OCI-LY1 (cell line): Measurements from ENCODE around the gene UFD1.

Experiments
- H2AFZ ChIP-seq: fragments of 200-600 bp; sonication (generic), shearing (Covaris generic); 2 replicates; pipeline ENCODE4 v1.6.0; 2014; ENCODE audit warnings: antibody characterized with exemption, mild to moderate bottlenecking, low read length
- H3F3A ChIP-seq: fragments of 200-600 bp; sonication (generic), shearing (Covaris generic); 2 replicates; pipeline ENCODE4 v1.6.0; 2014; ENCODE audit warnings: mild to moderate bottlenecking, antibody characterized with exemption, low read length, moderate library complexity; ENCODE audit not compliant: insufficient read depth
- H3K27ac ChIP-seq: fragments of 200-600 bp; sonication (generic); 2 replicates; pipeline ENCODE4 v1.5.1; 2014; ENCODE audit warnings: low read length, mixed run types, mild to moderate bottlenecking, low read depth; ENCODE audit not compliant: poor library complexity, severe bottlenecking
- H3K27me3 ChIP-seq: fragments of 200-600 bp; sonication (generic); 2 replicates; pipeline ENCODE4 v1.6.0; 2014; ENCODE audit warnings: antibody characterized with exemption, mild to moderate bottlenecking, low read length, moderate library complexity; ENCODE audit not compliant: insufficient read depth
- H3K36me3 ChIP-seq: fragments of 200-600 bp; sonication (generic); 2 replicates; pipeline ENCODE4 v1.6.1; 2014; ENCODE audit warnings: mild to moderate bottlenecking, antibody characterized with exemption, low read length, moderate library complexity, mixed read lengths; ENCODE audit not compliant: insufficient read depth
- H3K4me1 ChIP-seq: fragments of 200-600 bp; sonication (generic); 2 replicates; pipeline ENCODE4 v1.5.1; 2014; ENCODE audit warnings: mild to moderate bottlenecking, low read length, moderate library complexity; ENCODE audit not compliant: insufficient read depth, severe bottlenecking
- H3K4me2 ChIP-seq: fragments of 200-600 bp; sonication (generic), shearing (Covaris generic); 2 replicates; pipeline ENCODE4 v1.6.1; 2014; ENCODE audit warnings: low read length
- H3K4me3 ChIP-seq: fragments of 200-600 bp; sonication (generic); 2 replicates; pipeline ENCODE4 v1.5.1; 2014; ENCODE audit warnings: low read length, low read depth, mild to moderate bottlenecking, mixed read lengths; ENCODE audit not compliant: poor library complexity, severe bottlenecking
- H3K79me2 ChIP-seq: fragments of 200-600 bp; shearing (Covaris generic); 2 replicates; pipeline ENCODE4 v1.6.1; 2016; ENCODE audit warnings: mixed run types, low read length, mixed read lengths; ENCODE audit not compliant: insufficient read depth
- H3K9ac ChIP-seq: fragments of 200-600 bp; sonication (generic), shearing (Covaris generic); 2 replicates; pipeline ENCODE4 v1.6.1; 2014; ENCODE audit warnings: mild to moderate bottlenecking, low read length, mixed read lengths
- H3K9me2 ChIP-seq: fragments of 200-600 bp; sonication (generic), shearing (Covaris generic); 2 replicates; pipeline ENCODE4 v1.6.1; 2014; ENCODE audit warnings: low read depth, mild to moderate bottlenecking, low read length, mixed read lengths
- H3K9me3 ChIP-seq: fragments of 200-600 bp; shearing (Covaris generic); 2 replicates; pipeline ENCODE4 v1.6.1; 2014; ENCODE audit warnings: low read length, mixed read lengths
- H4K20me1 ChIP-seq: fragments of 200-600 bp; sonication (generic), shearing (Covaris generic); 2 replicates; pipeline ENCODE4 v1.6.0; 2016; ENCODE audit warnings: mild to moderate bottlenecking, low read length; ENCODE audit not compliant: insufficient read depth
- EZH2 ChIP-seq: fragments of 200-600 bp; sonication (generic), shearing (Covaris generic); IDR thresholded peaks from 2 replicates; pipeline ENCODE4 v1.8.0; 2017; ENCODE audit warnings: borderline replicate concordance, mixed run types, mild to moderate bottlenecking, antibody characterized with exemption, low read length, moderate library complexity, mixed read lengths
- TF ChIP-seq, protein P1 (sequence below): fragments of 200-600 bp; sonication (generic), shearing (Covaris generic); IDR thresholded peaks from 2 replicates; pipeline ENCODE4 v1.5.1; 2017; ENCODE audit warnings: mild to moderate bottlenecking, antibody characterized with exemption, low read length, moderate library complexity, mixed read lengths

The UFD1 gene

GRCh38 chr22:19434401-19434800, 44.6 kb downstream of the UFD1 start:
- no peak overlapping the region for H3K4me2 ChIP-seq
- H3F3A ChIP-seq: no peaks in the 10 kb centered on the region
- peaks cover 19% of the 10 kb centered on the region for H3K79me2 ChIP-seq
- TF ChIP-seq EZH2: no peak
- TF ChIP-seq, protein P1, sequence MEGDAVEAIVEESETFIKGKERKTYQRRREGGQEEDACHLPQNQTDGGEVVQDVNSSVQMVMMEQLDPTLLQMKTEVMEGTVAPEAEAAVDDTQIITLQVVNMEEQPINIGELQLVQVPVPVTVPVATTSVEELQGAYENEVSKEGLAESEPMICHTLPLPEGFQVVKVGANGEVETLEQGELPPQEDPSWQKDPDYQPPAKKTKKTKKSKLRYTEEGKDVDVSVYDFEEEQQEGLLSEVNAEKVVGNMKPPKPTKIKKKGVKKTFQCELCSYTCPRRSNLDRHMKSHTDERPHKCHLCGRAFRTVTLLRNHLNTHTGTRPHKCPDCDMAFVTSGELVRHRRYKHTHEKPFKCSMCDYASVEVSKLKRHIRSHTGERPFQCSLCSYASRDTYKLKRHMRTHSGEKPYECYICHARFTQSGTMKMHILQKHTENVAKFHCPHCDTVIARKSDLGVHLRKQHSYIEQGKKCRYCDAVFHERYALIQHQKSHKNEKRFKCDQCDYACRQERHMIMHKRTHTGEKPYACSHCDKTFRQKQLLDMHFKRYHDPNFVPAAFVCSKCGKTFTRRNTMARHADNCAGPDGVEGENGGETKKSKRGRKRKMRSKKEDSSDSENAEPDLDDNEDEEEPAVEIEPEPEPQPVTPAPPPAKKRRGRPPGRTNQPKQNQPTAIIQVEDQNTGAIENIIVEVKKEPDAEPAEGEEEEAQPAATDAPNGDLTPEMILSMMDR: no peak
- no peaks in the 10 kb centered on the region for H3K9me2 ChIP-seq
- peaks cover 18% of the 10 kb centered on the region for H3K4me1 ChIP-seq
- H3K4me3 ChIP-seq: no peak overlapping the region
- H3K27ac ChIP-seq: no peak overlapping the region
- H3K9me3 ChIP-seq: no peaks in the 10 kb centered on the region
- no peak overlapping the region for H2AFZ ChIP-seq
- H3K27me3 ChIP-seq: no peaks in the 10 kb centered on the region
- H3K9ac ChIP-seq: no peak overlapping the region
- no peaks in the 10 kb centered on the region for H4K20me1 ChIP-seq
- peaks cover 31% of the 10 kb centered on the region for H3K36me3 ChIP-seq

- Histone ChIP-seq H4K20me1 (no peaks in the 10 kb centered on the region), H3K9me2 (no peaks in the 10 kb centered on the region), H3K27ac (peak within 1 kb of the TSS; percentile 83), H3K4me2 (peak within 1 kb of the TSS; percentile 65), H3K9me3 (no peaks in the 10 kb centered on the region), H3K36me3 (peaks cover 33% of the 10 kb centered on the region), H3F3A (no peaks in the 10 kb centered on the region), H3K4me3 (peak within 1 kb of the TSS; percentile 93), H3K4me1 (peaks cover 34% of the 10 kb centered on the region), H3K9ac (peak within 1 kb of the TSS; percentile 92), H3K27me3 (no peaks in the 10 kb centered on the region), H3K79me2 (peaks cover 38% of the 10 kb centered on the region), H2AFZ (no peak within 1 kb of the TSS)
- TF ChIP-seq, protein P1: no peak
- no peak for TF ChIP-seq EZH2
Measured at GRCh38 chr22:19432133-19432851, 46.7 kb downstream of the UFD1 start, which contains the start of gene MRPL40. Gene MRPL40, plus strand, starts transcription at chr22:19432545. Its CDS starts 10 bp downstream, at chr22:19432555.

DNA sequence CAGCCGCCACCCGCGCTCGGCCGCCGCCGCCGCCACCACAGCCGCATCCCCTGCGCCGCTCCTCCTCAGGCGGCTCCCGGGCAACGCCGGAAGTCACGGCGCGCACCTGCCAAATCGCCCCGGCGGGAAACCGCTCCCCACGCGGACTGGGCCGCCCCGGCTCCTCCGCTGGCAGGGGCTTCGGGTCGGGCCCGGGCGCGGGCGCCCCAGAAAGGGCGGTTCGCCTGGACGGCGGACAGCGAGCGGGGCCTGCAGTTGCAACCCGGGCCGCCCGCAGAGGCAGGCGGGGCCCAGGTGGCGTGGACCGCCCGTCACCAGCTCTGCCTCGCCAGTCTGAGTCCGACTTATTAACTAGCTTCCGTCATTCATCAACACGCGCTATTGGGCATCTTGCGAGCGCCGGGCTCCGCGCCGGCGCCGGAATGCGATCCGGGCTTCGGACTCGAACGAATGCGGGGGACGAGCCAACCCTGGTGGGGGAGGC, 47.3 kb downstream of the UFD1 start, which contains the start of gene HIRA:
TSS of gene HIRA (minus strand) at position 85 of the 484 bp plus-strand sequence. CDS start 257 bp downstream, outside the sequence.
- Histone ChIP-seq H3K79me2 (peaks cover 44% of the 10 kb centered on the region), H2AFZ (no peak within 1 kb of the TSS), H3K9ac (peak within 1 kb of the TSS; percentile 92), H3K4me2 (peak within 1 kb of the TSS; percentile 86), H3F3A (no peaks in the 10 kb centered on the region), H3K4me3 (peak within 1 kb of the TSS; percentile 93), H3K9me3 (no peaks in the 10 kb centered on the region), H3K36me3 (peaks cover 27% of the 10 kb centered on the region), H4K20me1 (no peaks in the 10 kb centered on the region), H3K4me1 (peaks cover 40% of the 10 kb centered on the region), H3K27me3 (no peaks in the 10 kb centered on the region), H3K27ac (peak within 1 kb of the TSS; percentile 83), H3K9me2 (no peaks in the 10 kb centered on the region)
- TF ChIP-seq, protein P1: no peak
- no peak for TF ChIP-seq EZH2
